MM.1S (cell line): ENCODE measurements around the gene MAP3K15.

Source experiments
- CTCF ChIP-seq: fragments of 300-600 bp; sonication (generic); IDR thresholded peaks from 2 replicates; pipeline ENCODE4 v1.5.1; 2016; ENCODE audit warnings: antibody characterized with exemption, low read length, mixed read lengths
- EZH2 ChIP-seq: fragments of 300-600 bp; sonication (generic); optimal IDR thresholded peaks from 2 replicates; pipeline ENCODE3; 2017; ENCODE audit warnings: low read depth, mild to moderate bottlenecking, antibody characterized with exemption, low read length, mixed read lengths
- EZH2phosphoT487 ChIP-seq: fragments of 300-600 bp; sonication (generic); IDR thresholded peaks from 2 replicates; pipeline ENCODE4 v1.6.1; 2018; ENCODE audit warnings: antibody characterized with exemption, low read length

GRCh38 chrX:19392078-19392477 is 123.2 kb downstream of the MAP3K15 start:
- TF ChIP-seq CTCF = no peak
- no peak for TF ChIP-seq EZH2
- no peak for TF ChIP-seq EZH2phosphoT487
